Activated CD4-positive, CD25-positive, alpha-beta regulatory T cell (primary cell): ENCODE measurements around the gene TPD52L1.
"Not testable (repeated sequence)": the region's sequence is repeated elsewhere in the genome, so short reads cannot be mapped to it uniquely, and the experiment has no call there.

ENCODE experiments used
- DNase-seq, 4 experiments: peaks; one replicate each; lab custom pipeline; 2025; lab: John Stamatoyannopoulos, UW

The TPD52L1 gene

GRCh38 chr6:125153391-125154117, at the start of gene TPD52L1:
TSS of gene TPD52L1 (plus strand) at chr6:125153773. CDS start at chr6:125153952, 179 bp downstream.
- DNase-seq: peak; percentile 4 to 15 (median 12)

GRCh38 chr6:125104425-125104824, 49.1 kb upstream of the TPD52L1 start:
- no peak for DNase-seq

- DNase-seq: no peak
Measured at GRCh38 chr6:125107048-125107447, 46.5 kb upstream of the TPD52L1 start.

- no peak for DNase-seq
Measured at GRCh38 chr6:125107896-125108295, 45.7 kb upstream of the TPD52L1 start.

- no peak for DNase-seq
Measured at GRCh38 chr6:125110056-125110455, 43.5 kb upstream of the TPD52L1 start.

GRCh38 chr6:125111219-125111983, 42.2 kb upstream of the TPD52L1 start:
- DNase-seq: no peak

GRCh38 chr6:125112934-125113333, 40.6 kb upstream of the TPD52L1 start:
- DNase-seq: no peak

- DNase-seq: no peak
Measured at GRCh38 chr6:125114248-125114858, 39.2 kb upstream of the TPD52L1 start.

- no peak for DNase-seq
Measured at GRCh38 chr6:125116170-125116569, 37.4 kb upstream of the TPD52L1 start.

- DNase-seq: no peak
Measured at GRCh38 chr6:125116710-125117109, 36.9 kb upstream of the TPD52L1 start.

- DNase-seq: no peak
Measured at GRCh38 chr6:125117818-125118217, 35.8 kb upstream of the TPD52L1 start.

- no peak for DNase-seq
Measured at GRCh38 chr6:125120054-125120590, 33.5 kb upstream of the TPD52L1 start.

- no peak for DNase-seq
Measured at GRCh38 chr6:125121894-125122293, 31.7 kb upstream of the TPD52L1 start.

- no peak for DNase-seq
Measured at GRCh38 chr6:125123051-125123450, 30.5 kb upstream of the TPD52L1 start.

- DNase-seq: no peak
Measured at GRCh38 chr6:125123468-125124048, 30.0 kb upstream of the TPD52L1 start.

- DNase-seq: no peak
Measured at GRCh38 chr6:125124049-125124669, 29.4 kb upstream of the TPD52L1 start.

- DNase-seq: not testable (repeated sequence)
Measured at GRCh38 chr6:125125856-125126255, 27.7 kb upstream of the TPD52L1 start.

- no peak for DNase-seq
Measured at GRCh38 chr6:125129354-125129753, 24.2 kb upstream of the TPD52L1 start.

GRCh38 chr6:125132058-125132457, 21.5 kb upstream of the TPD52L1 start:
- no peak for DNase-seq

GRCh38 chr6:125136378-125136777, 17.2 kb upstream of the TPD52L1 start:
- no peak for DNase-seq

- no peak for DNase-seq
Measured at GRCh38 chr6:125138083-125138482, 15.5 kb upstream of the TPD52L1 start.

- DNase-seq: no peak
Measured at GRCh38 chr6:125140808-125141207, 12.8 kb upstream of the TPD52L1 start.
